GM12878 (cell line): ENCODE measurements around the gene SPC24. TPM values are rescaled to one million over a fixed set of nuclear protein-coding genes. Genes with fewer than 3 reads are reported as not detected.

Experiments used
- ATAC-seq: fragments of 200-7000 bp; cut with Tn5 transposase; 3 replicates; pipeline ENCODE4 v1.9.1; 2020; ENCODE audit warnings: mild to moderate bottlenecking, moderate library complexity
- BruUV-seq: library from RNA; stranded (reverse); fragments of 400-500 nt; replicated peaks from 2 replicates; lab custom pipeline; 2021; lab: Mats Ljungman, UMichigan
- CTCF ChIA-PET: fragments of 300-600 bp; sonication (Branson Sonifier 250); formaldehyde crosslinking; extraction: SDS; loops from one replicate; lab custom pipeline; 2021; ENCODE audit warnings: inconsistent platforms; lab: Yijun Ruan, JAX
- POLR2A ChIA-PET: fragments of 350-600 bp; formaldehyde crosslinking; extraction: SDS; loops from one replicate; lab custom pipeline; 2021; ENCODE audit warnings: inconsistent platforms; lab: Charles Lee
- RAD21 ChIA-PET: fragments of 300-600 bp; sonication (Branson Sonifier 250); formaldehyde crosslinking; loops from one replicate; lab custom pipeline; 2023; ENCODE audit warnings: antibody characterized with exemption; ENCODE audit not compliant: unreplicated experiment; lab: Charles Lee
- SMC1A ChIA-PET: fragments of 300-600 bp; sonication (Branson Sonifier 250); formaldehyde crosslinking; loops from one replicate; lab custom pipeline; 2023; ENCODE audit not compliant: unreplicated experiment, uncharacterized antibody; lab: Charles Lee
- DNase-seq: peaks from one replicate; pipeline ENCODE4 v3.0.0-alpha.2; 2011; ENCODE audit warnings: low read depth, low spot score
- FAIRE-seq: peaks from 3 replicates; lab custom pipeline; 2011; peaks lifted over from hg19 to GRCh38; lab: Jason Lieb, UNC
- H2AFZ ChIP-seq: 2 replicates; pipeline ENCODE4 v1.6.0; 2011; ENCODE audit warnings: low read depth, low read length, control low read depth; ENCODE audit not compliant: control insufficient read depth
- H3K27ac ChIP-seq: 2 replicates; pipeline ENCODE4 v1.5.1; 2011; ENCODE audit warnings: control low read depth; ENCODE audit not compliant: control insufficient read depth, insufficient read depth
- H3K27me3 ChIP-seq, 2 experiments: replicated peaks in 1 of 2; 2 replicates each; pipeline versions ENCODE4 v1.6.0 to v1.6.1; 2011; ENCODE audit warnings: low read length in 1 of 2; ENCODE audit not compliant: control insufficient read depth in 2 of 2, insufficient read depth in 2 of 2
- H3K36me3 ChIP-seq, 2 experiments: 2 replicates each; pipeline ENCODE4 v1.5.1; 2011; ENCODE audit warnings: low read length in 1 of 2; ENCODE audit not compliant: control insufficient read depth in 2 of 2, insufficient read depth in 2 of 2
- H3K4me1 ChIP-seq: 2 replicates; pipeline ENCODE4 v1.6.1; 2011; ENCODE audit warnings: mild to moderate bottlenecking, low read length, moderate library complexity, mixed read lengths; ENCODE audit not compliant: control insufficient read depth, insufficient read depth
- H3K4me2 ChIP-seq: 2 replicates; pipeline ENCODE4 v1.6.0; 2011; ENCODE audit warnings: control low read depth; ENCODE audit not compliant: control insufficient read depth, insufficient read depth
- H3K4me3 ChIP-seq: fragments of 200-600 bp; sonication (generic); 2 replicates; pipeline ENCODE4 v1.5.1; 2016
- H3K79me2 ChIP-seq: 2 replicates; pipeline ENCODE4 v1.6.0; 2011; ENCODE audit warnings: low read length; ENCODE audit not compliant: control insufficient read depth, insufficient read depth
- H3K9ac ChIP-seq: 2 replicates; pipeline ENCODE4 v1.8.0; 2011; ENCODE audit warnings: low read length, control low read depth, mixed read lengths; ENCODE audit not compliant: control insufficient read depth, insufficient read depth
- H3K9me3 ChIP-seq: replicated peaks from 3 replicates; pipeline ENCODE4 v1.5.1; 2011; ENCODE audit warnings: mild to moderate bottlenecking, low read length; ENCODE audit not compliant: control insufficient read depth, insufficient read depth
- H4K20me1 ChIP-seq: 2 replicates; pipeline ENCODE4 v1.6.0; 2011; ENCODE audit not compliant: control insufficient read depth, insufficient read depth
- ATF7 ChIP-seq: fragments of 450-650 bp; IDR thresholded peaks from 2 replicates; pipeline ENCODE4 v1.6.1; 2016; ENCODE audit warnings: low read depth, mild to moderate bottlenecking
- CHD4 ChIP-seq: fragments of 200-600 bp; sonication (generic); IDR thresholded peaks from 2 replicates; pipeline ENCODE4 v1.6.1; 2016; ENCODE audit warnings: mild to moderate bottlenecking
- FOXM1 ChIP-seq: IDR thresholded peaks from 2 replicates; pipeline ENCODE4 v1.6.1; 2012; ENCODE audit warnings: low read depth, mild to moderate bottlenecking, inconsistent platforms, low read length, moderate library complexity
- MAX ChIP-seq: IDR thresholded peaks from 2 replicates; pipeline ENCODE4 v1.6.1; 2012; ENCODE audit warnings: low read depth, low read length, improper control_type of control experiment
- MXI1 ChIP-seq: fragments of 150-350 bp; IDR thresholded peaks from 2 replicates; pipeline ENCODE4 v1.6.1; 2011; ENCODE audit warnings: low read depth, mild to moderate bottlenecking, inconsistent platforms, low read length, improper control_type of control experiment
- NBN ChIP-seq: fragments of 450-650 bp; IDR thresholded peaks from 2 replicates; pipeline ENCODE4 v1.6.1; 2016
- PAX5 ChIP-seq: IDR thresholded peaks from 2 replicates; pipeline ENCODE4 v1.6.1; 2011; ENCODE audit warnings: low read depth, low read length, borderline replicate concordance
- RELA ChIP-seq: fragments of 450-650 bp; IDR thresholded peaks from 2 replicates; pipeline ENCODE4 v1.8.0; 2014; ENCODE audit warnings: borderline replicate concordance; ENCODE audit not compliant: partially characterized antibody
- SUZ12 ChIP-seq: fragments of 200-600 bp; sonication (generic); IDR thresholded peaks from one replicate; pipeline ENCODE4 v1.6.1; 2018; ENCODE audit warnings: antibody characterized with exemption, mild to moderate bottlenecking; ENCODE audit not compliant: unreplicated experiment
- ZNF24 ChIP-seq: fragments of 450-650 bp; IDR thresholded peaks from 2 replicates; pipeline ENCODE4 v1.6.1; 2017; ENCODE audit warnings: antibody characterized with exemption, mild to moderate bottlenecking
- WGBS: methylation state at CpG from one replicate; pipeline ENCODE4 v1.1.6; 2016; ENCODE audit warnings: low lambda C conversion rate; ENCODE audit not compliant: insufficient replicate concordance, insufficient coverage; ENCODE audit errors: missing lambda C conversion rate; 5-methylcytosine and 5-hydroxymethylcytosine counted together
- in situ Hi-C: fragments of 300-500 bp; cut with MboI; formaldehyde crosslinking; loops from 9 replicates; pipeline ENCODE4 v1.14.3; 2018; ENCODE audit warnings: mixed read lengths
- intact Hi-C: fragments of 100-400 bp; cut with micrococcal nuclease; formaldehyde crosslinking; loops from one replicate; pipeline ENCODE4 v1.14.2; 2022; ENCODE audit not compliant: unreplicated experiment
- polyA plus RNA-seq, 11 experiments: library from polyadenylated mRNA; depleted of rRNA in 4 of 11; unstranded in 6 of 11; stranded (reverse) in 5 of 11; fragments of >200 nt; fragmentation: Nextera tagmentation in 4 of 11; fragmentation: Illumina TruSeq in 1 of 11; extraction: Ambion mirVana in 4 of 11; extraction: Trizol in 1 of 11; gene quantifications; 1 replicate in 1 of 11; 2 replicates in 10 of 11; pipeline versions ENCODE4 v1.2.1 to v1.2.3, GENCODE V29; 2011 to 2016; ENCODE audit warnings: inconsistent platforms in 2 of 11, missing spikeins in 2 of 11, low read depth in 1 of 11
- total RNA-seq, 4 experiments: library from RNA; depleted of rRNA in 3 of 4; stranded (reverse); fragments of >200 nt in 3 of 4; fragmentation: Illumina TruSeq in 1 of 4; extraction: Trizol in 1 of 4; gene quantifications; 2 replicates each; pipeline versions ENCODE4 v1.2.1 to v1.2.3, GENCODE V29; 2013 to 2021
- TF ChIP-seq, protein P1 (sequence below): fragments of 150-350 bp; IDR thresholded peaks from 2 replicates; pipeline ENCODE4 v1.6.1; 2014; ENCODE audit warnings: mild to moderate bottlenecking, low read depth, low read length
- TF ChIP-seq, protein P2 (sequence below): fragments of 450-650 bp; IDR thresholded peaks from 2 replicates; pipeline ENCODE4 v1.6.1; 2017; ENCODE audit warnings: mild to moderate bottlenecking, low read depth, inconsistent platforms; ENCODE audit not compliant: poor library complexity, severe bottlenecking
- TF ChIP-seq, protein P3 (sequence below): fragments of 450-650 bp; IDR thresholded peaks from 2 replicates; pipeline ENCODE4 v1.6.1; 2017; ENCODE audit warnings: mild to moderate bottlenecking, moderate library complexity

SPC24 gene
- total and polyA plus RNA-seq, 10 of the 15 experiments (the other 5 are each of a cell fraction or from before 2014, with no cell fraction given): 9.4 to 72.6 (median 40.7) TPM

DNA sequence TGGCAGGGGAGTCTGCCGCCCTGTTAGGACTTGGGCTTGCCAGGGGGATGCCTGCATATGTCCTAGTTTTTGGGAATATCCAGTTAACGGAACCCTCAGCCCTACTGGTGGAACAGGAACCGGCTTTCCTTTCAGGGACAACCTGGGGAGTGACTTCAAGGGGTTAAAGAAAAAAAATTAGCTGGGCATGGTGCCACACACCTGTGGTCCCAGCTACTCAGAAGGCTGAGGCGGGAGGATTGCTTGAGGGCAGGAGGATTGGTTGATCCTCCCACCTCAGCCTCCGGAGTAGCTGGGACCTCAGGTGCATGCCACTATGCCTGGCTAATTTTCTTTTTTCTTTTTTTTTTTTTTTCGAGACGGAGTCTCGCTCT is 43.8 kb downstream of the SPC24 start:
- POLR2A ChIA-PET: no interaction called here
- Histone ChIP-seq H3K4me2 (no peak overlapping the region), H3K36me3 (peaks cover 38 to 43% of the 10 kb centered on the region in 2 experiments), H4K20me1 (no peaks in the 10 kb centered on the region), H3K27me3 (no peaks in the 10 kb centered on the region), H3K9ac (no peak overlapping the region), H2AFZ (no peak overlapping the region), H3K79me2 (no peaks in the 10 kb centered on the region), H3K4me1 (no peaks in the 10 kb centered on the region), H3K27ac (no peak overlapping the region), H3K9me3 (no peaks in the 10 kb centered on the region), H3K4me3 (no peak overlapping the region)
- in situ Hi-C loops (no loop called here), intact Hi-C loops (no loop called here)
- no TSS peak for BruUV-seq
- 91% methylated on average over 5 of the region's 8 CpGs for WGBS
- TF ChIP-seq NBN (no peak), MXI1 (no peak), CHD4 (no peak), ZNF24 (no peak), FOXM1 (no peak), SUZ12 (no peak), PAX5 (no peak), ATF7 (no peak), RELA (no peak), MAX (no peak)
- TF ChIP-seq, protein P1, sequence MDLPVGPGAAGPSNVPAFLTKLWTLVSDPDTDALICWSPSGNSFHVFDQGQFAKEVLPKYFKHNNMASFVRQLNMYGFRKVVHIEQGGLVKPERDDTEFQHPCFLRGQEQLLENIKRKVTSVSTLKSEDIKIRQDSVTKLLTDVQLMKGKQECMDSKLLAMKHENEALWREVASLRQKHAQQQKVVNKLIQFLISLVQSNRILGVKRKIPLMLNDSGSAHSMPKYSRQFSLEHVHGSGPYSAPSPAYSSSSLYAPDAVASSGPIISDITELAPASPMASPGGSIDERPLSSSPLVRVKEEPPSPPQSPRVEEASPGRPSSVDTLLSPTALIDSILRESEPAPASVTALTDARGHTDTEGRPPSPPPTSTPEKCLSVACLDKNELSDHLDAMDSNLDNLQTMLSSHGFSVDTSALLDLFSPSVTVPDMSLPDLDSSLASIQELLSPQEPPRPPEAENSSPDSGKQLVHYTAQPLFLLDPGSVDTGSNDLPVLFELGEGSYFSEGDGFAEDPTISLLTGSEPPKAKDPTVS: no peak
- TF ChIP-seq, protein P2, sequence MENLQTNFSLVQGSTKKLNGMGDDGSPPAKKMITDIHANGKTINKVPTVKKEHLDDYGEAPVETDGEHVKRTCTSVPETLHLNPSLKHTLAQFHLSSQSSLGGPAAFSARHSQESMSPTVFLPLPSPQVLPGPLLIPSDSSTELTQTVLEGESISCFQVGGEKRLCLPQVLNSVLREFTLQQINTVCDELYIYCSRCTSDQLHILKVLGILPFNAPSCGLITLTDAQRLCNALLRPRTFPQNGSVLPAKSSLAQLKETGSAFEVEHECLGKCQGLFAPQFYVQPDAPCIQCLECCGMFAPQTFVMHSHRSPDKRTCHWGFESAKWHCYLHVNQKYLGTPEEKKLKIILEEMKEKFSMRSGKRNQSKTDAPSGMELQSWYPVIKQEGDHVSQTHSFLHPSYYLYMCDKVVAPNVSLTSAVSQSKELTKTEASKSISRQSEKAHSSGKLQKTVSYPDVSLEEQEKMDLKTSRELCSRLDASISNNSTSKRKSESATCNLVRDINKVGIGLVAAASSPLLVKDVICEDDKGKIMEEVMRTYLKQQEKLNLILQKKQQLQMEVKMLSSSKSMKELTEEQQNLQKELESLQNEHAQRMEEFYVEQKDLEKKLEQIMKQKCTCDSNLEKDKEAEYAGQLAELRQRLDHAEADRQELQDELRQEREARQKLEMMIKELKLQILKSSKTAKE: no peak
- TF ChIP-seq, protein P3, sequence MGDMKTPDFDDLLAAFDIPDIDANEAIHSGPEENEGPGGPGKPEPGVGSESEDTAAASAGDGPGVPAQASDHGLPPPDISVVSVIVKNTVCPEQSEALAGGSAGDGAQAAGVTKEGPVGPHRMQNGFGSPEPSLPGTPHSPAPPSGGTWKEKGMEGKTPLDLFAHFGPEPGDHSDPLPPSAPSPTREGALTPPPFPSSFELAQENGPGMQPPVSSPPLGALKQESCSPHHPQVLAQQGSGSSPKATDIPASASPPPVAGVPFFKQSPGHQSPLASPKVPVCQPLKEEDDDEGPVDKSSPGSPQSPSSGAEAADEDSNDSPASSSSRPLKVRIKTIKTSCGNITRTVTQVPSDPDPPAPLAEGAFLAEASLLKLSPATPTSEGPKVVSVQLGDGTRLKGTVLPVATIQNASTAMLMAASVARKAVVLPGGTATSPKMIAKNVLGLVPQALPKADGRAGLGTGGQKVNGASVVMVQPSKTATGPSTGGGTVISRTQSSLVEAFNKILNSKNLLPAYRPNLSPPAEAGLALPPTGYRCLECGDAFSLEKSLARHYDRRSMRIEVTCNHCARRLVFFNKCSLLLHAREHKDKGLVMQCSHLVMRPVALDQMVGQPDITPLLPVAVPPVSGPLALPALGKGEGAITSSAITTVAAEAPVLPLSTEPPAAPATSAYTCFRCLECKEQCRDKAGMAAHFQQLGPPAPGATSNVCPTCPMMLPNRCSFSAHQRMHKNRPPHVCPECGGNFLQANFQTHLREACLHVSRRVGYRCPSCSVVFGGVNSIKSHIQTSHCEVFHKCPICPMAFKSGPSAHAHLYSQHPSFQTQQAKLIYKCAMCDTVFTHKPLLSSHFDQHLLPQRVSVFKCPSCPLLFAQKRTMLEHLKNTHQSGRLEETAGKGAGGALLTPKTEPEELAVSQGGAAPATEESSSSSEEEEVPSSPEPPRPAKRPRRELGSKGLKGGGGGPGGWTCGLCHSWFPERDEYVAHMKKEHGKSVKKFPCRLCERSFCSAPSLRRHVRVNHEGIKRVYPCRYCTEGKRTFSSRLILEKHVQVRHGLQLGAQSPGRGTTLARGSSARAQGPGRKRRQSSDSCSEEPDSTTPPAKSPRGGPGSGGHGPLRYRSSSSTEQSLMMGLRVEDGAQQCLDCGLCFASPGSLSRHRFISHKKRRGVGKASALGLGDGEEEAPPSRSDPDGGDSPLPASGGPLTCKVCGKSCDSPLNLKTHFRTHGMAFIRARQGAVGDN: no peak
- CTCF ChIA-PET: interaction anchor here (0.7 to 1.3 kb wide), 2 partner anchors 77 to 175 kb away, joined by 3 to 5 read pairs; no protein-coding TSS in a partner anchor
- ATAC-seq (no peak), FAIRE-seq (no peak), DNase-seq (no peak)
- SMC1A ChIA-PET: no interaction called here
- RAD21 ChIA-PET: no interaction called here
